Ishikawa (cell line): Measurements from ENCODE around the gene HTRA3.

ENCODE experiments used
- EP300 ChIP-seq: IDR thresholded peaks from 2 replicates; pipeline ENCODE4 v1.6.1; 2012; ENCODE audit warnings: borderline replicate concordance
- TAF1 ChIP-seq: IDR thresholded peaks from 2 replicates; pipeline ENCODE4 v1.6.1; 2012; ENCODE audit warnings: low read depth, mild to moderate bottlenecking
- TEAD4 ChIP-seq: IDR thresholded peaks from 2 replicates; pipeline ENCODE4 v1.6.1; 2012
- YY1 ChIP-seq: IDR thresholded peaks from 2 replicates; pipeline ENCODE4 v1.6.1; 2012; ENCODE audit warnings: low read depth
- TF ChIP-seq, protein P1 (sequence below): IDR thresholded peaks from 2 replicates; pipeline ENCODE4 v1.6.1; 2012; ENCODE audit warnings: low read depth, mild to moderate bottlenecking

DNA sequence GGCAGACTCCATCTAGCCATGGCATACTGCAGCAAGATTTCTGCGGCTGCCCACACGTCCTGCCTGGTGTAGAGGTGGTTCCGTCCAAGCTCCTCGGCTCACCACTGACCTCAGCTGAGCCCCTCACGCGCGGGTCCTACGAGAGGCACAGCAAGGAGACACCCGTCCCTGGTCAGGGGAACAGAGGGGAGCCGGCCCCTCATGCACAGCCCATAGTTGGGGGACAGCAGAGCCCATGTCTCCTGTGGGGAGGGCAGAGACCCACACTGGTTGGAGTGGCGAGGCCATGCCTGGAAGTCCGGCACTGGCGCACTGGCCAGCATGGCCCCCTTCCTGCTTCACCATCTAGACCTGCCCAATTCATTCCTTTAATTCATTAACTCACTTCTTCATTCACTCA lies 80.8 kb downstream of the HTRA3 start:
- no peak for TF ChIP-seq EP300
- TF ChIP-seq, protein P1, sequence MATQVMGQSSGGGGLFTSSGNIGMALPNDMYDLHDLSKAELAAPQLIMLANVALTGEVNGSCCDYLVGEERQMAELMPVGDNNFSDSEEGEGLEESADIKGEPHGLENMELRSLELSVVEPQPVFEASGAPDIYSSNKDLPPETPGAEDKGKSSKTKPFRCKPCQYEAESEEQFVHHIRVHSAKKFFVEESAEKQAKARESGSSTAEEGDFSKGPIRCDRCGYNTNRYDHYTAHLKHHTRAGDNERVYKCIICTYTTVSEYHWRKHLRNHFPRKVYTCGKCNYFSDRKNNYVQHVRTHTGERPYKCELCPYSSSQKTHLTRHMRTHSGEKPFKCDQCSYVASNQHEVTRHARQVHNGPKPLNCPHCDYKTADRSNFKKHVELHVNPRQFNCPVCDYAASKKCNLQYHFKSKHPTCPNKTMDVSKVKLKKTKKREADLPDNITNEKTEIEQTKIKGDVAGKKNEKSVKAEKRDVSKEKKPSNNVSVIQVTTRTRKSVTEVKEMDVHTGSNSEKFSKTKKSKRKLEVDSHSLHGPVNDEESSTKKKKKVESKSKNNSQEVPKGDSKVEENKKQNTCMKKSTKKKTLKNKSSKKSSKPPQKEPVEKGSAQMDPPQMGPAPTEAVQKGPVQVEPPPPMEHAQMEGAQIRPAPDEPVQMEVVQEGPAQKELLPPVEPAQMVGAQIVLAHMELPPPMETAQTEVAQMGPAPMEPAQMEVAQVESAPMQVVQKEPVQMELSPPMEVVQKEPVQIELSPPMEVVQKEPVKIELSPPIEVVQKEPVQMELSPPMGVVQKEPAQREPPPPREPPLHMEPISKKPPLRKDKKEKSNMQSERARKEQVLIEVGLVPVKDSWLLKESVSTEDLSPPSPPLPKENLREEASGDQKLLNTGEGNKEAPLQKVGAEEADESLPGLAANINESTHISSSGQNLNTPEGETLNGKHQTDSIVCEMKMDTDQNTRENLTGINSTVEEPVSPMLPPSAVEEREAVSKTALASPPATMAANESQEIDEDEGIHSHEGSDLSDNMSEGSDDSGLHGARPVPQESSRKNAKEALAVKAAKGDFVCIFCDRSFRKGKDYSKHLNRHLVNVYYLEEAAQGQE: no peak
- TF ChIP-seq TAF1: no peak
- TF ChIP-seq YY1: no peak
- no peak for TF ChIP-seq TEAD4
